HG03175 (cell line): Measurements from ENCODE around the gene UTP25.
A peak's percentile ranks its signal among the peaks of the same experiment; 100 is the strongest.
"Not testable (repeated sequence)": the region's sequence is repeated elsewhere in the genome, so short reads cannot be mapped to it uniquely, and the experiment has no call there.

Experiments used
- ATAC-seq: cut with Tn5 transposase; IDR thresholded peaks from one replicate; pipeline ENCODE4 v1.9.1; 2021; ENCODE audit warnings: mild to moderate bottlenecking, moderate library complexity; ENCODE audit not compliant: unreplicated experiment

UTP25 gene

DNA sequence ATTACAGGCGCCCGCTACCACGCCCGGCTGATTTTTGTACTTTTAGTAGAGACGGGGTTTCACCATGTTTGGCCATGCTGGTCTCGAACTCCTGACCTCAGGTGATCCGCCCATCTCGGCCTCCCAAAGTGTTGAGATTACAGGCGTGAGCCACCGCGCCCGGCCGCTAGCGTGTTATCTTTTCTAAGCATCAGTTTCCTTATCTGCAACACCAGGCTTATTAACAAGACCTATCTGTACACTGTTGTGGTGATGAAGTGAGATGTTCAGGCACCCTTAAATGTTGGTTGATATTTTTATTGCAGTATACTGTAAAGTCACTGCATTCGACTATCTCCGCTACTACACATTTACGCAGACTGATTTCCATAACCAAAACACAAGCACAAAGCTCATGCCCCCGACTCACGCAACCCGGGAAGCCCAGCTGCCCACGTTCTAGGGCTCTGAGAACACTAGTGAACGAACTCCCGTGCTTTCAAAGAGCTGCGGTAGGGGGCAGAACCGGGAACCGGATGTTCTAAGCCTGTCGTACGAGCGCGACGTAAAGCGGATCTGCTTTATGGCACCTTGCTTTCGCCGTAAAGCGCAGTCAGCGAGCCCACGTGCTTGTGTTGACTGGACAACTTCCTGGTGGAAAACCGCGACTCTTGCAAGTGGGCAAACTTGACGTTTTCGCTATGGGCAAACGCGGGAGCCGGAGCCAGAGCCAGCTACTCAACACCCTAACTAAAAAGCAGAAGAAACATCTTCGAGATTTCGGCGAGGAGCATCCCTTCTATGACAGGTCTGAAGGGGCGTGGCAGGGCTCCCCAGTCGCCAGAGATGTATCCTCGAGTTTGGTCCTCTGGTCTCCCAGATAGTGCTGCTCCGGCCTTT lies at the start of gene UTP25:
TSS of gene UTP25 (plus strand) at position 589 of the 879 bp plus-strand sequence. CDS start at position 681, 92 bp downstream.
- peak; percentile 91 for ATAC-seq

- no peak for ATAC-seq
Observed at GRCh38 chr1:209778102-209778501, 49.7 kb upstream of the UTP25 start.

DNA sequence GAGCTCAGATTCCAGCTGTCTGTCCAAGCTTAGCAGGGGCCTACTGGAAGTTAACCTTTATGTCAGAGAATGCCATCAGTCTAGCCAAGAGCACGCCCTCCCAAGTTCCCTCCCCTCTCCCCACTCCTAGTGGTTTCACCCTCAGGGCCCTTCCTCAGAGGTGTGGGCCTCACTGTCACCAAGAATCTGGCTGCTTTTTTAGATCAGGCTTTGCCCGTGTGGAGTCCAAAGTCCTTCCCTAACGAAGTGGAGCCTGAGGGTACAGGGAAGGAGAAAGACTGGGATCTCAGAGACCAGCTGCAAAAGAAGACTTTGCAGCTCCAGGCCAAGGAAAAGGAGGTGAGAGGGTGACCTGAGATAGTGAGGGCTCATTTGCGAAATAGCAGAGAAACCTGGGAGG lies 47.5 kb upstream of the UTP25 start:
- ATAC-seq: no peak

GRCh38 chr1:209783386-209783785 lies 44.4 kb upstream of the UTP25 start:
- no peak for ATAC-seq

DNA sequence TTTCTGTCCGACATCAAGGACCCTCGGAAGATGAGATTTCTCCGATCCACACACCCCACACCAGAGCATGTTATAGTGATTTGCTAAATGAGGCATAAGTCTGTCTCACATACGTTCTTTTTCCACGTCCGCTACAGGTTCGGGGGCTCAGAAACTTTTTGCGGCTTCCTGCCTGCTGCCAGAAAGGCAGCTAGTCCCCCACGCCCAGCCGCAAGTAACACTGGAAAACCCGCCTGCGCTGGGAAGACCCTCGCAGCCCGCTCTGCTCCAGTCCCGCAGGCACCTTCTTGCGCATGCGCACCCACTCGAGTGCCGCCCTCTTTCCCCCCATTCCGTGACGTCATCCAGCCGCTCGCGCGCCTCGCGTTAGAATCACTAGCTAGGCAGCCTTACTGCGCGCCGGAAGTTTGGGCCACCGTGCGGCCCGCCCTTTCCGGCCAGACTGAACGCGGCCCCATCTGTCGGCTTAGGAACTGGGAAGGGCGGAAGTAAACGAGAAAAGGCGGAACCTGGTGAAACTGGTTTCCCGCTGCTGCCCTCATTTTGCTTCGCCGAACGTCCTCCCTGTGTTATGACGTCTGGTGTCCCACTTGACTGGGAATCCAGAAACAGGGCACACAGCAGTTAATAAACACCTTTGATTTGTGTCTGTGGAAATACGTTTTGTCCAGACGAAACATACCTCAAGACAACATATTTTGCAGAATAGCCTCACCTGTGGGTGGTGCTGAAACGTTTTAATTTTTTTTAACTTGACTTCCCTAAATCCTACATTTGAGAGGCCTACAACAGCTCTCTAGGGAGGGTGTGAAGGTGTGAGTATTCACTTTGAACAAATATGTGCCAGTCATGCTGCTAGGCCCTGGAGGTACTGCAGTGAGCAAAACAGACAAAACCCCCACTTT lies 43.3 kb upstream of the UTP25 start, which contains the start of gene C1orf74:
TSS of gene C1orf74 (minus strand) at position 295 of the 905 bp plus-strand sequence. CDS start 925 bp downstream, outside the sequence.
- peak; percentile 99 for ATAC-seq

- ATAC-seq: no peak
Observed at GRCh38 chr1:209785592-209785991, 42.2 kb upstream of the UTP25 start.

DNA sequence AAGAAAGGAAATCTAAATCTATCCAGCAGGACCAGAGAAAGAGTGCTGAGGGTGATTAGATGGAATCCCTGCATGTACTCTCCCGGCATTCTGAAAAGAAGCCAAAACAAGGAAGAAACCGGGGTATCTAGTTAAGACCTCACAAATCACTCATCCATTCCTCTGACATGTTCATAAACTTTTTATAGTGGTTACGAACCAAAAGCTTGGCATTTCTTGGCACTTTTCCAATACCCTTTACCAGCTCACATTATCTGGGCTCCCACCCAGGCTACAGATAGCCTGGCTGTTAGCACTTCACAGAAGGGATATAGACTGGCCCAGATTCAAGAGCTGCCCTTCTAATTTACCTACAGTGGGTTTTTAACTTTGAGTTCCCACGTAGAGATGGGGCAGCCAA lies 41.6 kb upstream of the UTP25 start:
- no peak for ATAC-seq

- no peak for ATAC-seq
Observed at GRCh38 chr1:209787551-209787950, 40.2 kb upstream of the UTP25 start.

- no peak for ATAC-seq
Observed at GRCh38 chr1:209789245-209789644, 38.5 kb upstream of the UTP25 start.

DNA sequence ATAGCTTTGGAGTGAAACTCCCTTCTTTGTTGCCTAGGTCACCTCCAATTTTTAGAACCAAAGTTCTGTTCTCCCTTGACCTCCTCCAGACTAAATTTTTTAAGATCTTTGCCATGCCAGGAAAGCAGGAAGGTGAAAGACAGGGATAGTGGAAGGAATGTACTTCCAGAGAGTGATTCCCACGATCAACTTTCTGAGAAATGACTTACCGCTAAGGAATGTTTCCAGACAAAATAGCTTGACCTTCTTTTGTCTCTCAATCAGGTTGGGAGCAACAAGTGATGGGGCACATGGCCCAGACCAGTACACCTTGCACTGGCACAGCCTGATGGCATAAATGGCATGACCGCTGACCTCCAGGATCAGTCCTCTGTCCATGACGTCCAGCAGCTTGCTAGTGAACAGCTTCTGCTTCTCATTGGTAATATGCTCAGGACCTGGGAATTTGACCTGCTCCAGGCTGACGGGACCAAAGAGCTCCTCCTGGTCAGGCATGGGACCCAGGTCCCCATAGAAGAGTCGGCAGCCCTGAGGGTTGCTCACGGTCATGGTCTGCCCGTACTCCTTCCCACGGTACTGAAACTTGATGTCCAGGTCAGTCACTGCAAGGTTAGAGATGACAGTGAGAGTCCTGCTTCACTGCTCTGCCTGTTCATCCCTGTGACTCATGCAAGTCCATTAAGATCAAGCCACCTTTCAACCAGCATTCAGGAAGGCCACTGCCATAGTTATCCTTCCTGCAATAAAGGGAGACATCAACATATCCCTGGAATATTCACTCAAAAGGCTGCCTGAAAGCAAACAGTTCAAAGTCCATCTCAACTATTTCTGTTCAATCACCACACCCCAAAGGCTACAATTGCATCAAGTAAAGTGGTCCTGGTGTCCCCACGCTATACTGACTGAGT lies 37.2 kb upstream of the UTP25 start:
- no peak for ATAC-seq

DNA sequence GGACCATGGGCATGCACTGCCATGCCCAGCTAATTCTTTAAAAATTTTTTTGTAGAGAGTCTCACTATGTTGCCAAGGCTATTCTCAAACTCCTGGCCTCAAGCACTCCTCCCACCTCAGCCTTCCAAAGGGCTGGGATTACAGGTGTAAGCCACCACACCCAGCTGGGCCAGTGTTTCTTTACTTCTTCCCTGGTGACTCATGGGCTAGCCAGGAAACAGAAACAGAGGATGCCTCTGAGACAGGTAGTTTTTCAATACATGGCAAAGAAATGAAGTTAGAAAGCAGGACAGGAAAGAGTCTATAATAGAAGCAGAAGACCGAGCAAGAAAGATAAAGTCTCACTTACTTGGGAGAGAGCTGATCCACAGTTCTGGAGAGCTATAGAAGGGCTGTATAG lies 35.9 kb upstream of the UTP25 start:
- ATAC-seq: no peak

GRCh38 chr1:209793711-209794110 lies 34.1 kb upstream of the UTP25 start:
- not testable (repeated sequence) for ATAC-seq

GRCh38 chr1:209797978-209798639 lies 29.7 kb upstream of the UTP25 start:
- no peak for ATAC-seq

GRCh38 chr1:209800984-209801834 lies 26.6 kb upstream of the UTP25 start:
- ATAC-seq: no peak

DNA sequence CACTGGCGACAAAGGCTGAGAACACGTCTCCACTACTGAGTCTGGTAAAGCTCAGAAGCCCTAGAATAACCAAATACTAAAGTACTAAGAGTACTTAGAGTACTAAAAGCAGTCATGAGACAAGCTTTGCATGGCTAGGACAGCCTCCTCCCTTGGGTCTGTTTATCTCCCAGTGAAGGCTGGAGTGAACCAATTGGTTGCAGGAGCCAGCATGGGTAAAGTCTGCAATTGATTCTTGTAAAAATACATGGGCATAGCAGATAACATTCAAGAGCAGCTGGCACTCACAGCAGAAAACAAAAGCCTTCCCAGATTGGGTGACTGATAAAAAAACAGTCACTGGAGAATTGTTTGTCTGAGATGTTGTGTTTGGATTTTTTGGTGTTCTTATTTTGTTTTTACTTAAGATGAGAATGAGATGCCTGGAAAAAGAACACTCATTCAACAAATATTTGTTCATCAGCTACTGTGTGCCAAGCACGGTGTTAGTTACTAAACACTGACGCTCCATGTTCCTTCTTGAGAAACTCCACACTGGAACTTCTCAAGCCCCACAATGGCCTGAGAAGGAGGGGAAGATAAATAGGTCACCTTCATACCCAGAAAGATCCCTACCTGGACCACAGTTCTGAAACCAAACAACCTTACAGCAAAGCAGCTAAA lies 25.5 kb upstream of the UTP25 start:
- no peak for ATAC-seq

- no peak for ATAC-seq
Observed at GRCh38 chr1:209802780-209803152, 25.0 kb upstream of the UTP25 start.

GRCh38 chr1:209803568-209803967 lies 24.2 kb upstream of the UTP25 start:
- no peak for ATAC-seq

GRCh38 chr1:209805341-209805781 lies 22.4 kb upstream of the UTP25 start:
- no peak for ATAC-seq
